Endothelial cell of umbilical vein (primary cell): Measurements from ENCODE around the gene SPNS1. TPM values are rescaled to one million over a fixed set of nuclear protein-coding genes. Genes with fewer than 3 reads are reported as not detected.

Experiments used
- BruUV-seq: library from RNA; stranded (reverse); fragments of 400-500 nt; replicated peaks from 2 replicates; lab custom pipeline; 2021; lab: Mats Ljungman, UMichigan
- CTCF ChIA-PET: fragments of 300-600, 350-600 bp; sonication (Branson Sonifier 250); formaldehyde crosslinking; loops from one replicate; lab custom pipeline; 2021; ENCODE audit warnings: antibody characterized with exemption, inconsistent platforms; lab: Charles Lee
- POLR2A ChIA-PET: fragments of 300-600, 350-600 bp; sonication (Branson Sonifier 250); formaldehyde crosslinking; loops from one replicate; lab custom pipeline; 2021; ENCODE audit warnings: antibody characterized with exemption, inconsistent platforms; lab: Charles Lee
- DNase-seq: peaks from one replicate; pipeline ENCODE4 v3.0.0-alpha.2; 2011; ENCODE audit warnings: low read depth, low spot score
- FAIRE-seq: peaks from 2 replicates; lab custom pipeline; 2011; peaks lifted over from hg19 to GRCh38; lab: Jason Lieb, UNC
- H2AFZ ChIP-seq: 2 replicates; pipeline ENCODE4 v1.6.0; 2012; ENCODE audit warnings: low read depth, low read length, control low read depth, inconsistent platforms
- H3K27ac ChIP-seq: 2 replicates; pipeline ENCODE4 v1.5.1; 2011; ENCODE audit warnings: low read depth, mild to moderate bottlenecking, control low read depth, low read length, moderate library complexity; ENCODE audit not compliant: insufficient read depth
- H3K27me3 ChIP-seq, 2 experiments: 2 replicates each; pipeline versions ENCODE4 v1.6.0 to v1.6.1; 2011; ENCODE audit warnings: low read length in 2 of 2, mixed read lengths in 1 of 2; ENCODE audit not compliant: control insufficient read depth in 2 of 2, insufficient read depth in 2 of 2
- H3K36me3 ChIP-seq, 2 experiments: 2 replicates in 1 of 2; 3 replicates in 1 of 2; pipeline ENCODE4 v1.5.1; 2011; ENCODE audit warnings: low read length in 2 of 2, mild to moderate bottlenecking in 1 of 2, moderate library complexity in 1 of 2; ENCODE audit not compliant: control insufficient read depth in 2 of 2, insufficient read depth in 2 of 2; ENCODE audit errors: extremely low read depth in 1 of 2
- H3K4me1 ChIP-seq: 3 replicates; pipeline ENCODE4 v1.5.1; 2011; ENCODE audit warnings: mild to moderate bottlenecking, low read length; ENCODE audit not compliant: control insufficient read depth, insufficient read depth; ENCODE audit errors: extremely low read depth
- H3K4me2 ChIP-seq: 2 replicates; pipeline ENCODE4 v1.6.1; 2011; ENCODE audit warnings: low read length, control low read depth, mixed read lengths; ENCODE audit not compliant: insufficient read depth
- H3K4me3 ChIP-seq, 3 experiments: fragments of 200-600 bp in 1 of 3; sonication (generic), shearing (Covaris generic) in 1 of 3; replicated peaks in 1 of 3; 2 replicates each; pipeline ENCODE4 v1.5.1; 2011 to 2016; ENCODE audit warnings: control low read depth in 3 of 3, low read length in 3 of 3, mild to moderate bottlenecking in 2 of 3, inconsistent platforms in 1 of 3, low read depth in 1 of 3, moderate library complexity in 1 of 3; ENCODE audit not compliant: insufficient read depth in 1 of 3
- H3K79me2 ChIP-seq: 2 replicates; pipeline ENCODE4 v1.6.0; 2012; ENCODE audit warnings: low read length, inconsistent platforms; ENCODE audit not compliant: control insufficient read depth, insufficient read depth
- H3K9ac ChIP-seq: replicated peaks from 2 replicates; pipeline ENCODE3; 2011; ENCODE audit warnings: low read length, control low read depth; ENCODE audit not compliant: insufficient read depth; ENCODE audit errors: extremely low read depth
- H3K9me1 ChIP-seq: replicated peaks from 3 replicates; pipeline ENCODE4 v1.6.0; 2011; ENCODE audit warnings: mild to moderate bottlenecking, low read length; ENCODE audit not compliant: control insufficient read depth, insufficient read depth; ENCODE audit errors: extremely low read depth
- H3K9me3 ChIP-seq: replicated peaks from 2 replicates; pipeline ENCODE4 v1.5.1; 2012; ENCODE audit warnings: low read length, inconsistent platforms; ENCODE audit not compliant: control insufficient read depth, insufficient read depth
- H4K20me1 ChIP-seq: replicated peaks from 2 replicates; pipeline ENCODE3; 2011; ENCODE audit warnings: mild to moderate bottlenecking, low read length; ENCODE audit not compliant: control insufficient read depth, insufficient read depth; ENCODE audit errors: extremely low read depth
- EZH2 ChIP-seq: IDR thresholded peaks from 2 replicates; pipeline ENCODE4 v1.6.1; 2012; ENCODE audit warnings: borderline replicate concordance, low read depth, mild to moderate bottlenecking, moderate library complexity, low read length, inconsistent platforms; ENCODE audit not compliant: severe bottlenecking
- FOS ChIP-seq: IDR thresholded peaks from 2 replicates; pipeline ENCODE4 v1.6.1; 2011; ENCODE audit warnings: mild to moderate bottlenecking, low read length, moderate library complexity, borderline replicate concordance; ENCODE audit not compliant: insufficient read depth
- GATA2 ChIP-seq: IDR thresholded peaks from 2 replicates; pipeline ENCODE4 v1.7.0; 2011; ENCODE audit warnings: low read depth, mild to moderate bottlenecking, moderate library complexity, mixed read lengths, low read length; ENCODE audit not compliant: insufficient read length, insufficient read depth
- JUN ChIP-seq: IDR thresholded peaks from 2 replicates; pipeline ENCODE4 v1.6.1; 2011; ENCODE audit warnings: borderline replicate concordance, low read depth; ENCODE audit not compliant: insufficient read length, insufficient read depth
- MYC ChIP-seq: IDR thresholded peaks from one replicate; pipeline ENCODE4 v1.6.1; 2011; ENCODE audit warnings: mild to moderate bottlenecking, low read depth, low read length
- POLR2A ChIP-seq: IDR thresholded peaks from 2 replicates; pipeline ENCODE4 v1.6.1; 2012; ENCODE audit warnings: low read depth, mild to moderate bottlenecking, control low read depth, low read length
- POLR2AphosphoS5 ChIP-seq: IDR thresholded peaks from 2 replicates; pipeline ENCODE4 v1.6.1; 2012; ENCODE audit warnings: low read depth, mild to moderate bottlenecking, control low read depth, low read length, moderate library complexity; ENCODE audit not compliant: insufficient read depth
- dilution Hi-C: fragments of 300-500 bp; cut with MboI; formaldehyde crosslinking; loops from one replicate; pipeline ENCODE4 v1.15.0; 2019; ENCODE audit warnings: low sequenced_read_pairs; ENCODE audit not compliant: extremely low pct_ligation_motif_present
- intact Hi-C: fragments of 100-400 bp; cut with micrococcal nuclease; formaldehyde crosslinking; loops from one replicate; pipeline ENCODE4 v1.10.0; 2022
- polyA plus RNA-seq, 4 experiments: library from polyadenylated mRNA; depleted of rRNA in 3 of 4; stranded (reverse) in 3 of 4; unstranded in 1 of 4; fragments of >200 nt; gene quantifications; 2 replicates each; pipeline versions ENCODE4 v1.2.1 to v1.2.3, GENCODE V29; 2011 to 2012; ENCODE audit warnings: missing spikeins in 1 of 4
- total RNA-seq: library from RNA; stranded (reverse); gene quantifications from 2 replicates; pipeline ENCODE4 v1.2.3, GENCODE V29; 2021
- TF ChIP-seq, protein P1 (sequence below), 2 donors: IDR thresholded peaks; 1 replicate in 1 of 2; 2 replicates in 1 of 2; pipeline ENCODE4 v1.5.1; 2011; ENCODE audit warnings: low read length in 2 of 2, mild to moderate bottlenecking in 2 of 2, moderate library complexity in 2 of 2, control low read depth in 1 of 2, inconsistent platforms in 1 of 2, low read depth in 1 of 2; ENCODE audit not compliant: insufficient read depth in 1 of 2; ENCODE audit errors: extremely low read depth in 1 of 2
- TF ChIP-seq, protein P2 (sequence below): IDR thresholded peaks from 2 replicates; pipeline ENCODE4 v1.6.1; 2011; ENCODE audit not compliant: insufficient read depth, insufficient read length

SPNS1 gene
- total and polyA plus RNA-seq, 2 donors (not counting 3 experiments of a cell fraction or from before 2014, with no cell fraction given): 65.2 to 133 TPM

GRCh38 chr16:28930652-28931051 lies 43.9 kb upstream of the SPNS1 start:
- Histone ChIP-seq H3K9me1 (no peaks in the 10 kb centered on the region), H3K27me3 (no peaks in the 10 kb centered on the region), H3K9ac (no peak overlapping the region), H4K20me1 (no peaks in the 10 kb centered on the region), H3K4me1 (no peaks in the 10 kb centered on the region), H3K4me3 (no peak overlapping the region), H3K9me3 (no peaks in the 10 kb centered on the region), H2AFZ (no peak overlapping the region), H3K36me3 (no peaks in the 10 kb centered on the region), H3K27ac (no peak overlapping the region), H3K4me2 (no peak overlapping the region), H3K79me2 (no peaks in the 10 kb centered on the region)
- ChIA-PET POLR2A (no interaction called here), CTCF (interaction anchor here (1.6 kb wide), 1 partner anchor 14 kb away, joined by 8 read pairs; no protein-coding TSS in a partner anchor)
- dilution Hi-C loops: no loop called here
- FAIRE-seq: no peak
- no peak for DNase-seq
- no peak for TF ChIP-seq POLR2AphosphoS5
- TF ChIP-seq POLR2A: no peak
- no peak for TF ChIP-seq MYC
- TF ChIP-seq, protein P1, sequence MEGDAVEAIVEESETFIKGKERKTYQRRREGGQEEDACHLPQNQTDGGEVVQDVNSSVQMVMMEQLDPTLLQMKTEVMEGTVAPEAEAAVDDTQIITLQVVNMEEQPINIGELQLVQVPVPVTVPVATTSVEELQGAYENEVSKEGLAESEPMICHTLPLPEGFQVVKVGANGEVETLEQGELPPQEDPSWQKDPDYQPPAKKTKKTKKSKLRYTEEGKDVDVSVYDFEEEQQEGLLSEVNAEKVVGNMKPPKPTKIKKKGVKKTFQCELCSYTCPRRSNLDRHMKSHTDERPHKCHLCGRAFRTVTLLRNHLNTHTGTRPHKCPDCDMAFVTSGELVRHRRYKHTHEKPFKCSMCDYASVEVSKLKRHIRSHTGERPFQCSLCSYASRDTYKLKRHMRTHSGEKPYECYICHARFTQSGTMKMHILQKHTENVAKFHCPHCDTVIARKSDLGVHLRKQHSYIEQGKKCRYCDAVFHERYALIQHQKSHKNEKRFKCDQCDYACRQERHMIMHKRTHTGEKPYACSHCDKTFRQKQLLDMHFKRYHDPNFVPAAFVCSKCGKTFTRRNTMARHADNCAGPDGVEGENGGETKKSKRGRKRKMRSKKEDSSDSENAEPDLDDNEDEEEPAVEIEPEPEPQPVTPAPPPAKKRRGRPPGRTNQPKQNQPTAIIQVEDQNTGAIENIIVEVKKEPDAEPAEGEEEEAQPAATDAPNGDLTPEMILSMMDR (IDR thresholded peaks at IDR 0.05; ENCODE audit: extremely low read depth in 1 of 2, insufficient read depth in 1 of 2, low read depth in 1 of 2, low read length in 2 of 2): no peak
- no peak for TF ChIP-seq JUN
- no peak for TF ChIP-seq EZH2
- TF ChIP-seq, protein P2, sequence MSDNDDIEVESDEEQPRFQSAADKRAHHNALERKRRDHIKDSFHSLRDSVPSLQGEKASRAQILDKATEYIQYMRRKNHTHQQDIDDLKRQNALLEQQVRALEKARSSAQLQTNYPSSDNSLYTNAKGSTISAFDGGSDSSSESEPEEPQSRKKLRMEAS: no peak
- TF ChIP-seq FOS: no peak
- no peak for TF ChIP-seq GATA2
- intact Hi-C loops: no loop called here
- no TSS peak for BruUV-seq
